HG03108 (cell line): ENCODE results near the gene FAM181A.

Experiments
- ATAC-seq: cut with Tn5 transposase; IDR thresholded peaks from one replicate; pipeline ENCODE4 v1.9.1; 2021; ENCODE audit warnings: moderate library complexity; ENCODE audit not compliant: unreplicated experiment

FAM181A gene

DNA sequence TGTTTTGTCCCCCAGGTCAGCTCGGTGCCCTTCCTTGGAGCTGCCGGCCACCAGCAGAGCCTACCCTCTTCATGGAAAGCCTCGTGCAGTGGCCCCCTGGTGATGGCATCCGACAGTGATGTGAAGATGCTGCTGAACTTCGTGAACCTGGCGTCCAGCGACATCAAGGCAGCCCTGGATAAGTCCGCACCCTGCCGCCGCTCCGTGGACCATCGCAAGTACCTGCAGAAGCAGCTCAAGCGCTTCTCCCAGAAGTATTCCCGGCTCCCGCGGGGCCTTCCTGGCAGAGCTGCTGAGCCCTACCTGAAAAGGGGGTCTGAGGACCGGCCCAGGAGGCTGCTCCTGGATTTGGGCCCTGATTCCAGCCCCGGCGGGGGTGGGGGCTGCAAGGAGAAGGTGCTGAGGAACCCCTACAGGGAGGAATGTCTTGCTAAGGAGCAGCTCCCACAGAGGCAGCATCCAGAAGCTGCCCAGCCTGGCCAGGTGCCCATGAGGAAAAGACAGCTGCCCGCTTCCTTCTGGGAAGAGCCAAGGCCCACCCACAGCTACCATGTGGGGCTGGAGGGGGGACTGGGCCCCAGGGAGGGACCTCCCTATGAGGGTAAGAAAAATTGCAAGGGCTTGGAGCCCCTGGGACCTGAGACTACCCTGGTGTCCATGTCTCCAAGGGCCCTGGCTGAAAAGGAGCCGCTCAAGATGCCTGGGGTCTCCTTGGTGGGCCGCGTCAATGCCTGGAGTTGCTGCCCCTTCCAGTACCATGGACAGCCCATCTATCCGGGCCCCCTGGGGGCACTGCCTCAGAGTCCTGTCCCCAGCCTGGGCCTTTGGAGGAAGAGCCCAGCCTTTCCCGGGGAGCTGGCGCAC, 1.3 kb downstream of the FAM181A start:
- ATAC-seq, result no peak

DNA sequence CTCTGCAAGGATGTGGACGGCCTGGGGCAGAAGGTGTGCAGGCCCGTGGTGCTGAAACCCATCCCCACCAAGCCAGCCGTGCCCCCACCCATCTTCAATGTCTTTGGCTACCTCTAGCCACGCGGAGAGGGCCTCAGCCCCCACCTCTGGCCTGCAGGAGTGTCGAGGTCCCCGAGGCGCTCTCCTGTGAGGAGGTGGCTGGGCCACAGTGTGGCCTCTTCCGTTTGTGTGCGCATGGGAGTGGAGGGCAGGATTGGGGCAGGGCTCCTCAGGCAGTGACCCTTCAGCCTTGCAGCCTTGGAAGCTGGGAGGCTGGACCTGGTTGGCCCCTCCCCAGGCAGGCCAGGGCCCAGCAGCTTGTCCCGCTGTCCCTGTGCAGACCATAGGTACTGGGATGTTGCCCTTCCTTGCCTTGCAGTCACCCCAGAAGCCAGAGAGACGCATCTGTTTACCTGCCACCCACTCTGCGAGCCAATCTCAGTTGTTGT, 1.9 kb downstream of the FAM181A start:
- ATAC-seq, result no peak

DNA sequence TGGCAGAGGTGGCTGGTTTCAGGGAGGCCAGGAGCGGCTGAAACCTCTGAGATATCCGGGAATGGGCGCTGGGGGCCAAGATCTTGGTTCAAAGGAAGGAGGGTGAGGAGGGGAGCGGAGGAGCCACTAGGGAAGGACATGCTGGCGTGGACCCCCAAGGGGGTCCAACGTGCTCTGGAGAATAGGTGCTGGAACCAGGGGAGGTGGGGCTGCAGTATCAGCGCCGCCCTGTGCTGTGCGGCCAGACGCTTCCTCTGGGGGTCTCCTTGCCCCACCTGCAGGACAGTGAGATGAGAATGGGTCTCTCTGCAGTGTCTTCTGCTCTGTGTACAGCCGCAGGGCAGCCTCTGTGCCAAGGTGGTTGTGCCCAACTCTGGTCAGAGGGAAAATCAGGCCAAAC, 2.5 kb downstream of the FAM181A start:
- ATAC-seq, result no peak

DNA sequence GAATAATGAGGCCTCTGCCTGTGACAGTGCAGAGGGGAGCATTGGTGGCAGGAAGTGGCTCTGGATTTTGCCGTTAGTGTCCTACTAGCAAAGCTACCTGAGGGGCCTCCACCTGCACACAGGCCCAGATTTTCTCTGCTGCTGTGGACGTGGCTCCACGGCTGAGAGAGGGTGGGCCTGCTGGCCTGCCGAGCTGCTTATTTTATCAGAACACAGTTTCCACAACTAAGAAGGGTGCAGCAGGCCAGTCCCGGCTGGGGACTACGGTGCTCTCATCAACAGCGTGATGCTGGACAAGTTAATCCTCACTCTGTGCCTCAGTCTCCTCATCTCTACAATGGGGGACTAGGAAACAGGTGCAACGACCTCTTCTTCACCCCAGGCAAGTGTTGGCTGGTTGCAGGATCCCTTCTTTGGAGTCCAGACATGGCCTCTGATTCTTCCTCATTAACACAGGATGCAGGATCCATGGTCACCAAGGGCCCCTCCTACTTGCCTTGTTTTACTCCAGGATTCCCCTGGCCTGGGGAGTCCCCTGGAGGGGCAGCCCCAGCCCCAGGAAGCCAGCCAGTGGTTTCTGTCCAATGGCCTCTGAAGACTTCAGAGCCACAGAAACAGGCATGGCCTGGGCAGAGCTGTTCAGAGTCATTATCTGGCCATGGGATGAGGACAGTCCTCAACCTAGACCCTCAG, 3.3 kb downstream of the FAM181A start:
- ATAC-seq, result no peak

DNA sequence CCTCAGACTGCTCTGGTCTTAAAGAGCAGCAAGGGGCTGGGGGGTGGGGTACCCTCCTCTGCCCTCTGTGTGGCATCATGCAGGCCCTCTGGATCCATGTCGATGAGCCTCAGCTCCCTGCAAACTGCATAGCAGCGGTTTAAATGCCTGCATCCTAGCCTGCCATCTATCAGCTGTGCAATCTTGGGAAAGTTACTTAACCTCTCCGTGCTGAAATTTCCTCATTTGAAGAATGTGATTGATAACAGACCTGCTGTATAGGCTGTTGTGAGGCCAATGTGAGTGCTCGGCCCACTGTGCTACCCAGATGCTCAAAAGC, 3.8 kb downstream of the FAM181A start:
- ATAC-seq, result no peak

DNA sequence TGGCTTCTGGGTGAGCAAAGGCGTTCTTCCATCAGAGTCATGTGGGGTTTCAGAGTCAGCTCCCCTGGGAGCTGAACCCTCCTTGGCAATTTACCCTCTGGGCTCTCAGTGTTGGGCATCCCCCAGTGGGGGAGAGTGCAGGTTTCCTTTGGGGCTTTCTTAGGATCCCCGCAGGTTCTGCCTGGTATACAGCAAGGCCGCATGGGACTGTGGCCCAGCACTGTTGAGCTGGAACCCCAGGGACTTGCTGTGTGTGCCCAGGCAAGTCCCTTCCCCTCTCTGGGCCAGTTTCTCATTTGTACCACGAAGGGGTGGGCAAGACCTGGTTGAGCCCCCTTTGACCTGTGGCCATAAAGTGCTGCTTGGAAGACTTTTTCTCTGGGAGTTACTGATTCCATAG, 5.5 kb downstream of the FAM181A start:
- no peak for ATAC-seq

DNA sequence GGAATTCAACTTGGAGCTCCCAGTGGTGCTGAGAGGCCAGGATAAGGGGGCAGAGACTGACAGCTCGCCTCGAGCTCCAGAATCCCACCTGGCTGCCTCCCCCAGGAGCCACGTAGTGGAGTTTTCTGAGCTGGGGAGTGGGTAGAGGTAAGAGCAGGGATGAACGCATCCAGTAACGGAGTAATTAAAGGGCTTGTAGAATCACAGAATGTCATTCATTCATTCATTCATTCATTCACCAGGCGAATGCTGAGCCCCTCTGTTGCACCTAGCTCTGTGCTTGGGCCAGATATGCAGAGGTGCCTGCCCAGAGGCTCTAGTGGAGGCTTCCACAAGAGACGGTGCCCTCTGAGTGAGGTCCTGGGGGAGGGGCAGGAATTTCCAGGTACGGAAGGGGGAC, 8.1 kb downstream of the FAM181A start:
- ATAC-seq, result no peak

DNA sequence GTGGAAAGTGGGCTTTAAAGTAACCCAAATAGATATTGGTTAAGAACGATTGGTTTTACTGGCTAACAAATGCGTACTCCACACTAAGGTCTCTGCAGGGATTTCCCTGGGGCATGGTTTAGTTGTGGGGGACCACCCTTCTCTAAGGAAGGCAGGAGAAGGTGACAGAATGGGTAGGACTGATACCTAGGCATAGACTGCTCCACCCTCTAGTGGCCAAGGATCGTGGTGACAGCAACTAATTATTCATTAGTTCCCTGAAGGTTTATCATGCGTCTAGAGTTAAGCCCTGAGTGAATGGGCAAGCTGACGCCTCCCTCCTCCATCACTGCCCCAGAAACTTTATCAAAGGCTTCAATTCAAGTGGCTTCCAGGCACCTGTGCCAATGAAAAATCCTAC, 9.1 kb downstream of the FAM181A start:
- no peak for ATAC-seq

DNA sequence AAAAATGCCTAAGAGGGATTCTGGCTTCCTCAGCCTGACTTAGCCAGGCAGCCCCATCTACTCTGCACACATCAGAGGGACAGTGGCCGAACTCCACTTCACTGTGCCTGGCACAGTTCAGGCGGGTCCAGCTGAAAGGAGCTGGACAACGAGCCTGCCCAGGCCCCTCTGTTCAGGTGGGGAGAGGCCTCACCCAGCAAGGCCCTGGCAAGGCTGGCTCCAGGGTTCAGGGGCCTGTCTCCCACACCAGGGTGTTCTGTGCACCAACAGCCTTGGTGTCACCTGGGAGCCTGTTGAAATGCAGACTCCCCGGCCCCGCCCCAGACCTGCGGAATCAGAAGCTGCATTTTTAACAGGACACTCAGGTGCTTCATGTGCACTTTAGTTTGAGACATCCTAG, 9.8 kb downstream of the FAM181A start:
- ATAC-seq, result no peak

DNA sequence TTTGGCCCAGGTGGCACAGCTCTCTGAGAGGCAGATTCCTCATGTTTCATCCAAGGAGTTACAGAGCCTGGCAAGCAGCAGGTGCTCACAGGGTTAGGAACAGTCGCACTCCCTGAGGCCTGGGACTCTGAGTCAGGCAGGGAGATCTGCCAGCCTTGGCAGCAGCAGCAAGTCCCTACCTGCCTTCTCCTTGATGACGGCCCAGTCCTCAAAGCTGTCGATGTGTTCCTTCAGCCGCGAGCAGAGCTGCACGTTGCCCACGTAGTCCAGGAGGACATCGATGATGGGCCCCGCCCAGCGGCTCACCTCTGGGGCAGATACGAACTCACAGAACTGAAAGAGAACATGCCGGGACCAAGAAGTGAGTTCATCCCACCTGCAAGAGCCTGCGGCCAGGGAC, 10.4 kb downstream of the FAM181A start:
- no peak for ATAC-seq

DNA sequence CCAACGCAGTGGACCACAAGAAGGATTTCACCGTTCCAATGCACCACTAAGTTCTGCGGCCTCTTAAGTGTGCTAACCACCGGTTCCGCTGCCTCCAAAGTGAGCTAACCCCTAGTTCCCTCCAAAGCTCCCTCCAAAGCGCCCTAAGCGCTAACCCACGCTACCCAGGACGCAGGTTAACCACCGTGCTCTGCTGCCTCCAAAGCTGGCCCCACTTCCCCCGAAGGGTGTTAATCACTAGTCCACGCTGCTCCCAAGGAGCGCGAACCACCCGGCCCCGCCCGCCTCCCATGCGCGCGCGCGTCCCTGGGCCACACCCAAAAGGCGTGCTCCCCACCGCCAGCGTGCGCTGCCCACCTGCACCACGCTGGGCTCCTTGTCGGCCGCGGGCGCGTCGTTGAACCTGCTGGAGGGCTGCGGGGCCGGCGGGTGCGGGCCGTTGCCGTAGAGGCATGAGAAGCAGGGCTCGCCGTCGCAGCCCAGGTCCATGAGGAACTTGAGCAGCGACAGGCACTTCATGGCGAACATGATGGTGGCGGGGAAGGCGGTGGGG, 11.7 kb downstream of the FAM181A start:
- no peak for ATAC-seq

DNA sequence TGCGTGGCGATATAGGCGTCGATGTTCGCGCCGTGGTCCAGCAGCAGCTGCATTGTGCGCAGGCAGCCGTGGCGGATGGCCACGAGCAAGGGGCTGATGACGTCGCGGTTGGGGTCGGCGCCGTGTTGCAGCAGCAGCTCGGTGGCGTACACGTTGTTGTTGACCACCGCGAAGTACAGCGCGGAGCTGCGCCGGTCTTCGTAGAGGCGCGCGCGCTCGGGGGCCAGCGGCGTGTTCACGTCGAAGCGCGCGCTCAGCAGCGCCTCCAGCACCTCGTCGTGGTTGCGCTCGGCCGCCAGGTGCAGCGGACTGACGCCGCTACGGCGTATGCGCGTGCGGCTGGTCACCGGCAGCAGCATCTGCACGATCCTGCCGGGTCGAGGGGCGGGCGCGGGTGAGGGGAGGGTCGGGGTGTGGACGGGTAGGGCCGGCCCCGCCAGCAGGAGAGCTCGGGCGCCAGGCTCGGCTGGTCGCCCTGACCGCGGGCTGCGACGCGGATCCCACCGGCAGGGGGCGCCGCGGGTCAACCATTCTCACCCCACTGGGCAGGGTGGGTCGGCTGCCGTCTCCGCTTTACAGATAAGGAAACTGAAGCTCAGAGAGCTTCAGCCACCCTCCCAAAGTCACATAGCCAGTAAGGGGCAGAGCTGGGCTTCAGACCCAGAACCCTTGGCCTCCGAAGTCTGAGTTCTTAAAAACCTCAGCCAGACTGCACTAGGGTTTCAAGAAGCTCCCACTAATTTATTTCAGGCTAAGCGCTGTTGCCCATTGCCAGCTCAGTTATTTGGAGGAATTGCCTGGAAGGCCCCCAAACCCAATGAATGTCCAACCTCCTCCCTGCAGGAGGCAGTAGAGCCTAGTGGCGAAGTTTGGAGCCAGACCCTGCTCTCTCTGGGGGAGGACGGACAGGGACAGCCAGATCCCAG, 12.4 kb downstream of the FAM181A start:
- peak; percentile 92 for ATAC-seq

DNA sequence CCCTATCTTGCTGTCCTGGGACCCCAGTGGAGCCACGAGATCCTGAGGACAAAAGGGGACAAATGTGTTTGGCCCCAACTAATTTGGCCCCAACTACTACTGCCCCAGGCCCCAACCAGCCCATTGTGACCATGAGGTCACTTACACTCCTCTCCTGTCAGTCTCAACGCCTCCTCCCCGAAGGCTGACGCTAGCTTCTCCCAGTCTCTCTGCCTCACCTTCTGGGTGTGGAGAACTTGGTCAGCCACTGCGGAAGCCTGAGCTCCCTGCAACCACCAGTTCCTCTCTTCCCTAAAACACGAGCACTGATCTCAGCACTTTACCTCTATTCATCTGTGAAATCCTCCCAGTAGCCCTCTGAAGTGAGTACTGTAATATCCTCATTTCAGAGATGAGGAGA, 13.3 kb downstream of the FAM181A start:
- ATAC-seq, result no peak

DNA sequence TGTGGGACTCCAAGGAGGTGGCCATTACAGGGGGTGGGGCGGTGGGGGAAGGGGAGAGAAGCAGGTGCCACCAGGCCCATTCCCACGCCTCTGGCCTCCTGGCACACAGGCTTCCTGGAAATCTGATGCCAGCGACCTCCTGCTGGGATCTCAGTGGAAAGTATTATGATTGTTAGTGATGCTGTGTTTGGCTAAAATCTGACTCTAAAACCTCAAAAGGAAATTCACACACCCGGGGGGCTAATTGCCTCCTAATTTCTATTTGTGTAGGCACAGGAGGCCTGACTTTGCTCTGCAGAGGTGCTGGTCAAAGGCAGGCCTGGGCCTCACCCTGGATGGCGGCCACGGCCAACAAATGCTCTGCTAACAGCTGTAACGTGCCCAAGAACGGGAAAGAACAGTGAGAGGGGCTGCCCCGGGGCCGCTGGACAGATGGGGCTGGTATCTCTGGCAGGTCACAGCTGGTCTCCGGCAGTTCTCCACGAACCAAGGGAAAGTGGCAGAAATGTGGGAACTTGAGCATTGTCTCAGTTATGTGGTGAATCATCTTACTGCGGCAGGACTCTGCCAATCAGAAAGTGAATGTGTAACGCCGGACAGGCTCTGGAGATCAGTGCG, 14.3 kb downstream of the FAM181A start:
- no peak for ATAC-seq

DNA sequence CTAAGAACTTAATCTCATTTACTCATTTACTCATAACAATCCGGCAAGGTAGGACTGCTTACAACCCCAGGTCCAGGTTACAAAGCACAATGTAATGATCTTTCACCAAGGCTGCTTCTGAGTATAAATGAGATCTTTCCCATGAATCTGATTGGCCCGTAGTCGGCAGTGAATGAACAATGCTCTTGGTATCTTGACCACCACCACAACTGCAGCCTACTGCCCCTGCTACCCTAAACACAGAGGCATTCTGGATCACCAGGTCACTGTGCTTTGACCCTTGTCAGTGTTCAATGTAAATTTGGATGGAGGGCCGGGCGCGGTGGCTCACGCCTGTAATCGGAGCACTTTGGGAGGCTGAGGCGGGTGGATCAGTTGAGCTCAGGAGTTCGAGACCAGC, 15.9 kb downstream of the FAM181A start:
- no peak for ATAC-seq

DNA sequence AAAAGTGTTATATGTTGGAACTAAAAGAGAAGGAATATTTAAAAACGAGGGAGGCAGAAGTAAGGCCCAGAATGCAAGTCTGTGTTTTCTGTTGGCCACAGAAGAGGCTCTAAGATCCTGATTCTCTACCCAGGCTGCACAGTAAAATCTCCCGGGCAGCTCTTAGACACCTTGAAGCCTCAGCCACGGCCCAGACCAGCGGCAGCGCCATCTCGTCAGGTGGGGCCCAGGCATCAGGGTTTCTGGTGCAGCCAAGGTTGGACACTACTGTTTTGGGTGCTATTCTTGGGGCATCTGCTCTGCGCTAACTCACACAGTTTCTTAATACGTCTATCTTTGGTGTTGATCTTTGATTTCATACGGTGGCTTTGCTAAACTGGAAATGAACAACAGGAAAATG, 16.8 kb downstream of the FAM181A start:
- no peak for ATAC-seq

DNA sequence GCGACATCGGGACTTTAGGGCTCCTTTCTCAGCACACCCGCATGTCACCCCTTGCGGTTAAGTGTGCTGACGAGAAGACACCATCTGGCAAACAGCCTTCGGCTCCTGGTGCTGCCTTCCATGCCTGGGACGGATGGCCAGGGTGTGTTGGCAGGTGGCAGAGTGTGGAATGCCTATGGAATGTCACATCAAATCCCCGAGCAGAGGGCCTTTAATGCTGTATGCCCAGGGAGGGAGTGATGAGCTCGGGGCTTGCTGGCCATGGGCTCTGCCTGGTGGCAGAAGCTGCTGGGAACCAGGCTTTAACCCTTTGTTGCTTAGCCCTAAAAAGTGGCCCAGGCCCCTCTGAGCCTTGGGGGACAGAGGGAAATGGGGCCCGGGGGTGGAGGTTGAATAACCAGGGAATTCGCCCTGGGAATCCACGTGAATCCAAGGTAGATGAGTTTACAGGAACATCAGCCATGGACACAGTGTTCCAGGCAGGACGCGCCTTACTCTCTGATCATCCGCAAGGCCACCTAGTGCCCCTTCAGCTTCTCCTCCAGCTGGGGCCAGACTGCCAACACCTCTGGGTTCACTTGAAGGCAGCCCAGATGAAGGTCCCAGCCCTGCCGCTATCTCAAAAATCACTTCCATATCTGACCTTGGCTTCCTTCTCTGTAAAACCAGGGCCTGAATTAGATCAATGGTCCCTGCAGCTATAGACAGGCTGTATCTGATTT, 17.4 kb downstream of the FAM181A start:
- ATAC-seq, result no peak

DNA sequence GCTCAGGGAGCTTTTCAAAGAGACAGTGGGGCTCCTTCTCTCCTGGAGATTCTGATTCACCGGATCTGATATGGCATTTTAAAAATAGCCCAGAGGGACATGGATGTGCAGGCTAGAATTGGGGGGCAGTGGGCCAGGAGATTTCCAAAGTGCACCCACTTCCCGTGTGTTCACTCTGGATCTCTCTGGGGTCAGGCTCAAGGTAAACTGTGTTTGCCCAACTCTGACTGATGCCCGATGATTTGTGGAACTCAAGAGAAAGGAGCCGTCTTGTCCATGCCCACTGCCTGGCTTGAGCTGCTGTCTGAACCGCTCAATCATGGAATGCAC, 17.9 kb downstream of the FAM181A start:
- no peak for ATAC-seq

DNA sequence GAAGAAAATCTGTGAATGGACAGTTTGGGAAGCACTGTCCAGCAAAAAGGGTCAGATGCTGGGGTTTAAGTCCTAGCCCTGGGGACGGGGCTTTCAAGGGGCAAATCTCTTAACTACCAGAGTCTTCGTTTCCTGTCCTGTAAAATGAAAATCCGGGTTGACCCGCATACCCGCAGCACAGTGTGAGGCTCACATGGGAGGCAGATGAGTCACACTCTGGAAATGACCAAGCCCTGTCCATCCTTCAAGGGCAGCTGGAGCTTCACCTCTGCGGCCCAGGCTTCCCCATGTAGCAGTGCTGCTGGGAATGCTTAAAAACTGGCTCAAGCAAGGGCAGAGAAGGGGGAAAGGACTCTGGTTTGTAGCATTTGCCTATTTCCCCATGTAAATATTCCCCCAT, 19.0 kb downstream of the FAM181A start:
- no peak for ATAC-seq

DNA sequence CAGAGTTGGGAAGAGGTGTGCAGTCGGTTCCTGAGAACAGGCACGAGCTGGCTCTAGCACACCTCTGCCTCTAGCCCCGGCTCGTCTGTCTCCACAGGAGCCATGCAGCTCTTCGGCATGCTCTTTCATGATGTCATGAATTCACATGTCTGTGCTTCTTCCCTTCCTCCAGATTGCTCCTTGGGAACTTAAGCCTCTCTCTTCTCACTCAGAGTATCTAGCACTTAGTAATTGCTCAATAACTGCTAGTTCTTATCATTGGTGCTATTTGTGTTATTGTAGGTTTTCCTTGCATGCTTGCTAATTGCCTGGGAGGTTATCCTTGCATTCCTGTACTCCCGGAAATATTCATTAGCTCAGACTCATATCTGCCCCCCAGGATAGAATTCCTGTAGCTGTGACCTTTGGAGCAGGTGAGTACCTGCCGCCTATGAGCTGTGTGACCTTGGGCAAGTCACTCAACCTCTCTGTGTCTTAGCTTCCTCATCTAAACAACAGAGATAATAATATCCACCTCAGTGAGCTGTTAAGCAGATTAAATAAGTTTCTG, 19.5 kb downstream of the FAM181A start:
- no peak for ATAC-seq
